Fibroblast of lung (primary cell): ENCODE data around the gene HNRNPM. TPM values are rescaled to one million over a fixed set of nuclear protein-coding genes. Genes with fewer than 3 reads are reported as not detected.

ENCODE experiments used
- DNase-seq, 2 donors: peaks; one replicate each; pipeline versions ENCODE4 v3.0.0 to v3.0.0-alpha.2; 2010; ENCODE audit warnings: low read depth in 2 of 2
- H2AFZ ChIP-seq: 2 replicates; pipeline ENCODE4 v1.5.1; 2012; ENCODE audit warnings: low read length, control low read depth, inconsistent platforms
- H3K27ac ChIP-seq: 2 replicates; pipeline ENCODE4 v1.5.1; 2011; ENCODE audit warnings: low read length, control low read depth; ENCODE audit not compliant: insufficient read depth
- H3K27me3 ChIP-seq: 2 replicates; pipeline ENCODE4 v1.5.1; 2011; ENCODE audit warnings: mild to moderate bottlenecking, low read length; ENCODE audit not compliant: control insufficient read depth, insufficient read depth
- H3K36me3 ChIP-seq: 2 replicates; pipeline ENCODE4 v1.5.1; 2011; ENCODE audit warnings: low read length; ENCODE audit not compliant: control insufficient read depth, insufficient read depth
- H3K4me1 ChIP-seq: 2 replicates; pipeline ENCODE4 v1.5.1; 2011; ENCODE audit warnings: low read length; ENCODE audit not compliant: control insufficient read depth, insufficient read depth; ENCODE audit errors: extremely low read depth
- H3K4me2 ChIP-seq: 2 replicates; pipeline ENCODE4 v1.5.1; 2011; ENCODE audit warnings: low read length, control low read depth; ENCODE audit not compliant: insufficient read depth; ENCODE audit errors: extremely low read depth
- H3K4me3 ChIP-seq, 4 experiments: fragments of 200-600 bp in 1 of 4; sonication (generic) in 1 of 4; replicated peaks in 1 of 4; 2 replicates each; pipeline ENCODE4 v1.5.1; 2011 to 2016; ENCODE audit warnings: low read length in 4 of 4, low read depth in 3 of 4, mild to moderate bottlenecking in 3 of 4, control low read depth in 2 of 4, inconsistent platforms in 1 of 4, mixed read lengths in 1 of 4; ENCODE audit not compliant: insufficient read depth in 1 of 4; ENCODE audit errors: control extremely low read depth in 1 of 4
- H3K79me2 ChIP-seq: 2 replicates; pipeline ENCODE4 v1.5.1; 2012; ENCODE audit warnings: mild to moderate bottlenecking, low read length, inconsistent platforms; ENCODE audit not compliant: control insufficient read depth, insufficient read depth
- H3K9ac ChIP-seq: 2 replicates; pipeline ENCODE4 v1.5.1; 2011; ENCODE audit warnings: mild to moderate bottlenecking, low read length, control low read depth; ENCODE audit not compliant: insufficient read depth
- H3K9me3 ChIP-seq: 2 replicates; pipeline ENCODE4 v1.5.1; 2012; ENCODE audit warnings: low read depth, low read length; ENCODE audit not compliant: control insufficient read depth, insufficient read depth
- H4K20me1 ChIP-seq: 2 replicates; pipeline ENCODE4 v1.5.1; 2011; ENCODE audit warnings: low read length; ENCODE audit not compliant: control insufficient read depth, insufficient read depth; ENCODE audit errors: extremely low read depth
- EZH2 ChIP-seq: IDR thresholded peaks from 2 replicates; pipeline ENCODE4 v1.5.1; 2012; ENCODE audit warnings: low read length, control low read depth, mild to moderate bottlenecking; ENCODE audit errors: missing control alignments
- polyA plus RNA-seq, 2 donors: library from polyadenylated mRNA; depleted of rRNA in 1 of 2; stranded (reverse) in 1 of 2; unstranded in 1 of 2; fragments of >200 nt; gene quantifications; 2 replicates each; pipeline ENCODE4 v1.2.1, GENCODE V29; 2011 to 2012; ENCODE audit warnings: missing spikeins in 1 of 2
- total RNA-seq: library from RNA; depleted of rRNA; stranded (reverse); fragments of >200 nt; gene quantifications from 2 replicates; pipeline ENCODE4 v1.2.1, GENCODE V29; 2014
- TF ChIP-seq, protein P1 (sequence below), 2 donors: IDR thresholded peaks in 1 of 2; conservative IDR thresholded peaks in 1 of 2; 1 replicate in 1 of 2; 2 replicates in 1 of 2; pipeline ENCODE4 v1.5.1; 2011 to 2012; ENCODE audit warnings: low read length in 2 of 2, control low read depth in 1 of 2, inconsistent platforms in 1 of 2, low read depth in 1 of 2, mild to moderate bottlenecking in 1 of 2

The HNRNPM gene
- total and polyA plus RNA-seq, 2 donors (not counting 1 experiment from before 2014, with no cell fraction given) = 51.5 to 104 TPM

DNA sequence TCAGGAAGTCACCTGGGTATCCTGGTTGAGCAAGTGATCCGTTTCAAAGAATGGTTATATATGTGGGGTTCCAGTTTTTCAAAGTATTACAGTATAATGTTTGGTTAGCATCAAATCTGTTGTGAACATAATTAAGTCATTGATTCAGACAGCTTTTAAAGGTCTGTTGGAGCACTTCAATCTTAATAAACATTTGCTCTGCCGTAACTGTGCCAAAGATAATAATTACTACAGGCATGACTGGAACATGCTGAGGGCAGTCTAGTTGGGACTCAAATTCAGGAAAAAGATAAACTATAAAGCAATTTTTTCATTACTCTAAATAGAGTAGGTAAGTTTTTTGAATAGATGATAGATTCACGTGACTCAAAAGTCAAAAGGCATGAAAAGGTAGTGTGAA, 23.3 kb downstream of the HNRNPM start:
- peaks cover 17% of the 10 kb centered on the region for H3K36me3 ChIP-seq
- H3K9ac ChIP-seq = no peak overlapping the region
- no peak overlapping the region for H3K4me3 ChIP-seq
- no peaks in the 10 kb centered on the region for H4K20me1 ChIP-seq
- no peaks in the 10 kb centered on the region for H3K4me1 ChIP-seq
- H3K27me3 ChIP-seq = no peaks in the 10 kb centered on the region
- H3K79me2 ChIP-seq = peaks cover 36% of the 10 kb centered on the region
- no peaks in the 10 kb centered on the region for H3K9me3 ChIP-seq
- no peak overlapping the region for H3K27ac ChIP-seq
- H2AFZ ChIP-seq = no peak overlapping the region
- no peak for TF ChIP-seq EZH2
- TF ChIP-seq, protein P1, sequence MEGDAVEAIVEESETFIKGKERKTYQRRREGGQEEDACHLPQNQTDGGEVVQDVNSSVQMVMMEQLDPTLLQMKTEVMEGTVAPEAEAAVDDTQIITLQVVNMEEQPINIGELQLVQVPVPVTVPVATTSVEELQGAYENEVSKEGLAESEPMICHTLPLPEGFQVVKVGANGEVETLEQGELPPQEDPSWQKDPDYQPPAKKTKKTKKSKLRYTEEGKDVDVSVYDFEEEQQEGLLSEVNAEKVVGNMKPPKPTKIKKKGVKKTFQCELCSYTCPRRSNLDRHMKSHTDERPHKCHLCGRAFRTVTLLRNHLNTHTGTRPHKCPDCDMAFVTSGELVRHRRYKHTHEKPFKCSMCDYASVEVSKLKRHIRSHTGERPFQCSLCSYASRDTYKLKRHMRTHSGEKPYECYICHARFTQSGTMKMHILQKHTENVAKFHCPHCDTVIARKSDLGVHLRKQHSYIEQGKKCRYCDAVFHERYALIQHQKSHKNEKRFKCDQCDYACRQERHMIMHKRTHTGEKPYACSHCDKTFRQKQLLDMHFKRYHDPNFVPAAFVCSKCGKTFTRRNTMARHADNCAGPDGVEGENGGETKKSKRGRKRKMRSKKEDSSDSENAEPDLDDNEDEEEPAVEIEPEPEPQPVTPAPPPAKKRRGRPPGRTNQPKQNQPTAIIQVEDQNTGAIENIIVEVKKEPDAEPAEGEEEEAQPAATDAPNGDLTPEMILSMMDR (conservative IDR thresholded peaks at IDR 0.05 in 1 of 2, IDR thresholded peaks at IDR 0.05 in 1 of 2; ENCODE audit: low read depth in 1 of 2, low read length in 2 of 2) = no peak
- no peak overlapping the region for H3K4me2 ChIP-seq
- DNase-seq = peak in 1 of 2 donors; percentile 26

DNA sequence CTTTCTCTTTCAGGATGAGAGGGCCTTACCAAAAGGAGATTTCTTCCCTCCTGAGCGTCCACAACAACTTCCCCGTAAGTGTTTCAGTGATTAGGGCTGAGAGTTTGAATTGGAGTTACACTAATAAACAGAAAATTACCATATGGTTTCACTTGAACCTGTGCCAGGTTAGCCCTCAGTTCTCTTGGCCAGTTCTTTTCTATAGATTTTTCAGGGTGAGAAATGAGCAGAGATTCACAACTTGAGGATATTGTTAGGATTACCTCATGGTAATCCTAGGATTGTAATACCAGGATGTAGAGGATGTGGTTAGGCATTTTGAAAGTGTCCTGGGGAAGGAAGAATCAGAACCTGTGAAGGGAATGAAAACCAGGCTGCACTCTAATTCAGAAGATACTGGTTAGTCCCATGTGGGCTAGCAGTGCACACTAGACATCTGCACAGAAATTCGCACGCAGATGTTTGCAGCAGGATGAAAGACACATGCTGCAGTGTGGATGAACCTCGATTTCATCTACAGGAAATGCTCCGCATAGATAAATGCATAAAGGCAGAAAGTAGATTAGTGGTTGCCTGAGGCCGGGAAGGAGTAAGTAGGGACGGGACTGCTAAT, 24.1 kb downstream of the HNRNPM start:
- no peaks in the 10 kb centered on the region for H4K20me1 ChIP-seq

DNA sequence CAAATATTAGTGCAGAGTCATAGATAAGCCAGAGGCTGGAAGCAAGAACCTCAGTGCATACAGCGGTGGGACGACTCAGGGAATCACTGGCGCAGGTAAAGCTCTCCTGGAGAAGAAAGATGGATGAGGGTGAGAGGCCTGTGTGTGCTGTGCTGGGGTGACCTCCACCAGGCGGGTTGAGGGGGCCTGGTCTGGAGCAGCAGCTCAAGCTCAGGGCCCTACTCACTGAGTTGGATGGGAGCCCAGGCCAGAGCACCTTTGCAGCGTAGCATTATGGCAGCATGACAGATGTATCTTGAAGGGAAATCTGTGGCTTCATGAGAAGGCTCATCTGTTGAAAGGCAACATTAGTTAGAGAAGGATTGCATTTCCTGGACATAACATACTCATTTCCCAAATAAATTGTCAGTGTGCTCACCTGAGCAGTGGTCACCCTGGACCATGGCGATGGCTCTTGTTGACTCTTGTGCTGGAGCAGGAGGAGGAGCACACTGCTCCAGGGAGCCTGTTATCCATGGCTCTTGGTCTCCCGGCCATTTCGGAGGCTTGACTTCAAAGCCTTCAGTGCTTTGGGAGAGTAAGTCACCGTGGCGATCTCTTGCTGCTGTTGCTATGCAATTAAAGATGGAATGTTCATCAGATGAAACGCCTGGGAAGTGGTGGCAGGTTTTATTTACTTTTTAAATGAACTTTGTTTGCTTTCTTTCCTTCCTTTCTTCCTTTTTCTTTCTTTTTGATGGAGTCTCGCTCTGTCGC, 25.0 kb downstream of the HNRNPM start:
- Histone ChIP-seq H3K27me3 (no peaks in the 10 kb centered on the region), H2AFZ (no peak overlapping the region), H3K9me3 (no peaks in the 10 kb centered on the region), H3K9ac (no peak overlapping the region), H3K27ac (no peak overlapping the region), H3K4me2 (no peak overlapping the region), H3K36me3 (peaks cover 17% of the 10 kb centered on the region), H3K79me2 (peaks cover 22% of the 10 kb centered on the region), H3K4me3 (no peak overlapping the region), H3K4me1 (no peaks in the 10 kb centered on the region), H4K20me1 (no peaks in the 10 kb centered on the region)
- no peak for TF ChIP-seq EZH2
- TF ChIP-seq, protein P1 (conservative IDR thresholded peaks at IDR 0.05 in 1 of 2, IDR thresholded peaks at IDR 0.05 in 1 of 2; ENCODE audit: low read depth in 1 of 2, low read length in 2 of 2) = no peak
- DNase-seq = no peak

More for the DNA sequence above, 24.1 kb downstream of the HNRNPM start:
- Histone ChIP-seq H3K36me3 (peaks cover 17% of the 10 kb centered on the region), H3K79me2 (peaks cover 29% of the 10 kb centered on the region), H2AFZ (no peak overlapping the region), H3K9ac (no peak overlapping the region), H3K27ac (no peak overlapping the region), H3K4me2 (no peak overlapping the region), H3K27me3 (no peaks in the 10 kb centered on the region), H3K9me3 (no peaks in the 10 kb centered on the region), H3K4me1 (no peaks in the 10 kb centered on the region), H3K4me3 (no peak overlapping the region)
- DNase-seq = peak; percentile 14 to 73
- TF ChIP-seq, protein P1 (conservative IDR thresholded peaks at IDR 0.05 in 1 of 2, IDR thresholded peaks at IDR 0.05 in 1 of 2; ENCODE audit: low read depth in 1 of 2, low read length in 2 of 2) = no peak
- TF ChIP-seq EZH2 = no peak
